Heart left ventricle (tissue), 16 donors: ENCODE results near the gene GSG1L2. TPM values are rescaled to one million over a fixed set of nuclear protein-coding genes. Genes with fewer than 3 reads are reported as not detected.

Experiments used
- ATAC-seq, 4 donors: fragments of 200-7000 bp; cut with Tn5 transposase; one replicate each; pipeline ENCODE4 v1.9.1; 2020 to 2022; ENCODE audit warnings: moderate library complexity in 4 of 4, mild to moderate bottlenecking in 3 of 4, moderate number of reproducible peaks in 1 of 4
- DNase-seq, 5 donors: peaks; one replicate each; pipeline ENCODE4 v3.0.0-alpha.2; 2020
- H3K27ac ChIP-seq, 12 donors: fragments of 200-600 bp; sonication (generic) in 4 of 12; one replicate each; pipeline versions ENCODE4 v1.5.0 to v1.8.0; 2016 to 2022; ENCODE audit warnings: mild to moderate bottlenecking in 2 of 12
- H3K27me3 ChIP-seq, 9 donors: fragments of 200-600 bp; sonication (generic) in 2 of 9; one replicate each; pipeline versions ENCODE4 v1.5.1 to v1.8.0; 2016 to 2022; ENCODE audit warnings: mild to moderate bottlenecking in 3 of 9
- H3K36me3 ChIP-seq, 9 donors: fragments of 200-600 bp; sonication (generic) in 2 of 9; one replicate each; pipeline versions ENCODE4 v1.5.0 to v1.8.0; 2018 to 2022; ENCODE audit warnings: mild to moderate bottlenecking in 2 of 9
- H3K4me1 ChIP-seq, 12 donors: fragments of 200-600 bp; sonication (generic) in 4 of 12; one replicate each; pipeline versions ENCODE4 v1.5.0 to v1.8.0; 2016 to 2022; ENCODE audit warnings: mild to moderate bottlenecking in 3 of 12
- H3K4me3 ChIP-seq, 12 donors: fragments of 200-600 bp; sonication (generic) in 4 of 12; one replicate each; pipeline versions ENCODE4 v1.5.0 to v1.8.0; 2017 to 2022; ENCODE audit warnings: mild to moderate bottlenecking in 9 of 12, moderate library complexity in 4 of 12
- H3K9me3 ChIP-seq, 12 donors: fragments of 200-600 bp; sonication (generic) in 4 of 12; one replicate each; pipeline versions ENCODE4 v1.5.0 to v1.8.0; 2016 to 2022; ENCODE audit warnings: mild to moderate bottlenecking in 1 of 12
- POLR2A ChIP-seq, 2 donors: fragments of 450-650 bp; IDR thresholded peaks; one replicate each; pipeline ENCODE4 v1.6.1; 2017; ENCODE audit warnings: antibody characterized with exemption in 2 of 2, mild to moderate bottlenecking in 2 of 2, moderate library complexity in 2 of 2
- WGBS, 4 donors: extraction: QIAGEN DNeasy Blood & Tissue Kit in 2 of 4; methylation state at CpG; one replicate each; pipeline versions ENCODE4 v1.1.5 to v1.1.7; 2013 to 2018; 5-methylcytosine and 5-hydroxymethylcytosine counted together
- intact Hi-C, 10 donors: fragments of 100-400 bp; cut with DNase I; formaldehyde crosslinking; loops; one replicate each; pipeline versions ENCODE4 v1.11.1 to v1.14.2; 2022
- long read RNA-seq, 3 donors: library from polyadenylated mRNA; unstranded; transcript quantifications; one replicate each; pipeline ENCODE4 v2.0.0, GENCODE V29; 2020 to 2021
- polyA plus RNA-seq, 2 donors: library from polyadenylated mRNA; stranded (reverse); fragments of 200-250 nt; gene quantifications; one replicate each; pipeline ENCODE4 v1.2.3, GENCODE V29; 2013
- total RNA-seq, 9 donors: library from RNA; depleted of rRNA in 2 of 9; stranded (reverse); fragments of >200 nt in 2 of 9; fragmentation: NEBNext Ultra II Directional in 3 of 9; extraction: Animal tissue kit (Norgen Biotek cat#: 25700) in 3 of 9; gene quantifications; one replicate each; pipeline versions ENCODE4 v1.1.0 to v1.2.4, GENCODE V29; 2016 to 2023
- TF ChIP-seq, protein P1 (sequence below), 12 donors: fragments of 200-600 bp; sonication (generic) in 4 of 12; IDR thresholded peaks; one replicate each; pipeline versions ENCODE4 v1.5.0 to v1.8.0; 2018 to 2022; ENCODE audit warnings: antibody characterized with exemption in 12 of 12, mild to moderate bottlenecking in 5 of 12
- donor health status: ischemic (EF 13 %, LVEDD 7.1; RV severe dilation, severe dysfunction).
- donor health status: healthy with polysubstance abuse.
- donor health status: DM: no; HTN: yes; CAD: no.
- donor health status: DM: no; HTN: no; CAD: no.
- donor health status: ischemic (EF 25% LVEDD 6.9; RV normal size, moderate dysfunction).
- donor health status: ischemic (EF 25% LVEDD 5.7; RV mildly dilated, moderate dysfunction).
- donor health status: healthy.
- donor health status: DM: yes; HTN: yes; CAD: no.
- donor health status: ischemic (EF 35%, LVEDD 5.7; RV mildly dilated, moderate dysfunction).
- donor health status: nonischemic (EF 11% LVEDD 7.7; RV severe dilation, severe dysfunction).
- donor health status: DM: yes; HTN: yes; CAD: no.
- donor health status: PGD.
- donor health status: ischemic (EF 29% LVEDD 5.4; RV normal size, mild dysfunction).
- donor health status: nonischemic (EF 23%, LVEDD 6.1; RV moderate dilation, normal function).

Gene GSG1L2
- total RNA-seq: not detected
- polyA plus RNA-seq: not detected
- long read RNA-seq, donor 1: 0 reads
- long read RNA-seq, donor 2: 0 reads
- long read RNA-seq, donor 3: 0 reads

GRCh38 chr17:9821921-9822320, at the start of gene GSG1L2:
GSG1L2 (minus strand) TSS chr17:9822079; CDS start chr17:9822071, 8 bp downstream.
- intact Hi-C loops: no loop called here
- no peak within 1 kb of the TSS for H3K4me3 ChIP-seq
- ATAC-seq: no peak
- peaks cover 0 to 42% (median 0%) of the 10 kb centered on the region in 9 donors for H3K27me3 ChIP-seq
- DNase-seq: no peak
- H3K9me3 ChIP-seq: no peaks in the 10 kb centered on the region
- H3K36me3 ChIP-seq: no peaks in the 10 kb centered on the region
- H3K27ac ChIP-seq: no peak within 1 kb of the TSS
- H3K4me1 ChIP-seq: no peaks in the 10 kb centered on the region
- no peak for TF ChIP-seq POLR2A (IDR thresholded peaks at IDR 0.05)
- TF ChIP-seq, protein P1, sequence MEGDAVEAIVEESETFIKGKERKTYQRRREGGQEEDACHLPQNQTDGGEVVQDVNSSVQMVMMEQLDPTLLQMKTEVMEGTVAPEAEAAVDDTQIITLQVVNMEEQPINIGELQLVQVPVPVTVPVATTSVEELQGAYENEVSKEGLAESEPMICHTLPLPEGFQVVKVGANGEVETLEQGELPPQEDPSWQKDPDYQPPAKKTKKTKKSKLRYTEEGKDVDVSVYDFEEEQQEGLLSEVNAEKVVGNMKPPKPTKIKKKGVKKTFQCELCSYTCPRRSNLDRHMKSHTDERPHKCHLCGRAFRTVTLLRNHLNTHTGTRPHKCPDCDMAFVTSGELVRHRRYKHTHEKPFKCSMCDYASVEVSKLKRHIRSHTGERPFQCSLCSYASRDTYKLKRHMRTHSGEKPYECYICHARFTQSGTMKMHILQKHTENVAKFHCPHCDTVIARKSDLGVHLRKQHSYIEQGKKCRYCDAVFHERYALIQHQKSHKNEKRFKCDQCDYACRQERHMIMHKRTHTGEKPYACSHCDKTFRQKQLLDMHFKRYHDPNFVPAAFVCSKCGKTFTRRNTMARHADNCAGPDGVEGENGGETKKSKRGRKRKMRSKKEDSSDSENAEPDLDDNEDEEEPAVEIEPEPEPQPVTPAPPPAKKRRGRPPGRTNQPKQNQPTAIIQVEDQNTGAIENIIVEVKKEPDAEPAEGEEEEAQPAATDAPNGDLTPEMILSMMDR (IDR thresholded peaks at IDR 0.05): no peak
- WGBS, 4 donors: 68 to 74% (median 70%) methylated on average over 15 of the region's 15 CpGs

GRCh38 chr17:9868552-9868951, 46.7 kb upstream of the GSG1L2 start:
- Histone ChIP-seq H3K27ac (no peak overlapping the region), H3K36me3 (no peaks in the 10 kb centered on the region), H3K4me1 (no peaks in the 10 kb centered on the region), H3K4me3 (no peak overlapping the region), H3K9me3 (peaks cover 0 to 6% (median 0%) of the 10 kb centered on the region in 12 donors), H3K27me3 (no peaks in the 10 kb centered on the region)
- TF ChIP-seq, protein P1 (IDR thresholded peaks at IDR 0.05): no peak
- no peak for TF ChIP-seq POLR2A (IDR thresholded peaks at IDR 0.05)
- intact Hi-C loops: no loop called here
- no peak for ATAC-seq
- DNase-seq: no peak
- WGBS, 4 donors: 76 to 83% (median 82%) methylated on average over 3 of the region's 3 CpGs

DNA sequence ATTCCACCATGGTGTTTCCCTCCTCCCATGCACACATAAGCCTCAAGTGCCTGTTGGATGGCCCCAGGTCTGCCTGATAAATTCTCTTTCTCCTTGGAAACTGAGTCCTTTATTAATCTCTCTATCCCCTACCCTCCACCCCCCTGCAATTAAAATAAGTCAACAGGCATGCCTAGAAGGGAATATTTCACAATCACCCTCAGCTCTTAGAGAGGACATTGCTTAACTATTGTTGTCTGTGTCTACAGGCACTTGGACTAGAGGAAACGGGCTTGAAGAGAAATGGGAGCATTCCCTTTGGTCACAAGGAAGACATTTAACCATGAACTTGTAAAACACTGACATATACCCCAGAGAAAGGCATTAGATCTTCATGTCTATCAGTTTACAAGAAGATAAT, 43.7 kb upstream of the GSG1L2 start:
- Histone ChIP-seq H3K27ac (no peak overlapping the region), H3K9me3 (peaks cover 0 to 15% (median 0%) of the 10 kb centered on the region in 12 donors), H3K27me3 (no peaks in the 10 kb centered on the region), H3K4me3 (no peak overlapping the region), H3K36me3 (no peaks in the 10 kb centered on the region), H3K4me1 (no peaks in the 10 kb centered on the region)
- intact Hi-C loops: no loop called here
- TF ChIP-seq, protein P1 (IDR thresholded peaks at IDR 0.05): no peak
- no peak for TF ChIP-seq POLR2A (IDR thresholded peaks at IDR 0.05)
- ATAC-seq (no peak), DNase-seq (no peak)
- 45 to 85% (median 59%) methylated on average over 1 of the region's 1 CpG for WGBS, 4 donors

GRCh38 chr17:9862949-9863348, 41.1 kb upstream of the GSG1L2 start:
- ATAC-seq: no peak

More at GRCh38 chr17:9862949-9863348, 41.1 kb upstream of the GSG1L2 start:
- Histone ChIP-seq H3K27ac (no peak overlapping the region), H3K36me3 (no peaks in the 10 kb centered on the region), H3K27me3 (no peaks in the 10 kb centered on the region), H3K4me1 (no peaks in the 10 kb centered on the region), H3K9me3 (peaks cover 0 to 30% (median 8%) of the 10 kb centered on the region in 12 donors), H3K4me3 (no peak overlapping the region)
- DNase-seq: no peak
- TF ChIP-seq POLR2A (IDR thresholded peaks at IDR 0.05): no peak
- TF ChIP-seq, protein P1 (IDR thresholded peaks at IDR 0.05): no peak
- intact Hi-C loops: no loop called here
- 60 to 62% (median 61%) methylated on average over 4 of the region's 4 CpGs for WGBS, 4 donors
